Astrocyte (in vitro differentiated cells and primary cell): ENCODE measurements around the gene TAAR1.

Experiments
- EZH2 ChIP-seq: IDR thresholded peaks from 2 replicates; pipeline ENCODE4 v1.6.1; 2012; ENCODE audit warnings: mild to moderate bottlenecking, low read length, inconsistent platforms; ENCODE audit not compliant: insufficient read depth
- TF ChIP-seq, protein P1 (sequence below): IDR thresholded peaks from 2 replicates; pipeline ENCODE4 v1.5.1; 2011; ENCODE audit warnings: low read depth, mild to moderate bottlenecking, inconsistent platforms, low read length, moderate library complexity; ENCODE audit not compliant: insufficient read depth

GRCh38 chr6:132703936-132704335 lies 45.0 kb upstream of the TAAR1 start:
- TF ChIP-seq, protein P1, sequence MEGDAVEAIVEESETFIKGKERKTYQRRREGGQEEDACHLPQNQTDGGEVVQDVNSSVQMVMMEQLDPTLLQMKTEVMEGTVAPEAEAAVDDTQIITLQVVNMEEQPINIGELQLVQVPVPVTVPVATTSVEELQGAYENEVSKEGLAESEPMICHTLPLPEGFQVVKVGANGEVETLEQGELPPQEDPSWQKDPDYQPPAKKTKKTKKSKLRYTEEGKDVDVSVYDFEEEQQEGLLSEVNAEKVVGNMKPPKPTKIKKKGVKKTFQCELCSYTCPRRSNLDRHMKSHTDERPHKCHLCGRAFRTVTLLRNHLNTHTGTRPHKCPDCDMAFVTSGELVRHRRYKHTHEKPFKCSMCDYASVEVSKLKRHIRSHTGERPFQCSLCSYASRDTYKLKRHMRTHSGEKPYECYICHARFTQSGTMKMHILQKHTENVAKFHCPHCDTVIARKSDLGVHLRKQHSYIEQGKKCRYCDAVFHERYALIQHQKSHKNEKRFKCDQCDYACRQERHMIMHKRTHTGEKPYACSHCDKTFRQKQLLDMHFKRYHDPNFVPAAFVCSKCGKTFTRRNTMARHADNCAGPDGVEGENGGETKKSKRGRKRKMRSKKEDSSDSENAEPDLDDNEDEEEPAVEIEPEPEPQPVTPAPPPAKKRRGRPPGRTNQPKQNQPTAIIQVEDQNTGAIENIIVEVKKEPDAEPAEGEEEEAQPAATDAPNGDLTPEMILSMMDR, result no peak
- TF ChIP-seq EZH2, result no peak
